HL-60 (cell line): Measurements from ENCODE around the gene IKZF3.

Experiments
- DNase-seq, 2 experiments: peaks; one replicate each; pipeline ENCODE4 v3.0.0-alpha.2; 2010 to 2020; ENCODE audit warnings: low read depth in 1 of 2, low spot score in 1 of 2
- H3K27ac ChIP-seq: fragments of 250-450 bp; sonication (Bioruptor Pico); replicated peaks from 2 replicates; pipeline ENCODE4 v1.5.1; 2020; ENCODE audit warnings: mild to moderate bottlenecking, moderate library complexity
- H3K27me3 ChIP-seq: fragments of 250-450 bp; sonication (Bioruptor Pico); 2 replicates; pipeline ENCODE4 v1.5.1; 2021; ENCODE audit warnings: mild to moderate bottlenecking, moderate library complexity; ENCODE audit not compliant: insufficient read depth, poor library complexity, severe bottlenecking
- H3K4me3 ChIP-seq: replicated peaks from 2 replicates; pipeline ENCODE4 v1.5.1; 2011; ENCODE audit warnings: mild to moderate bottlenecking, control low read depth, low read length; ENCODE audit not compliant: insufficient read depth
- GABPA ChIP-seq: IDR thresholded peaks from 2 replicates; pipeline ENCODE4 v1.6.1; 2012; ENCODE audit warnings: low read depth
- POLR2AphosphoS5 ChIP-seq: IDR thresholded peaks from 2 replicates; pipeline ENCODE4 v1.6.1; 2012; ENCODE audit warnings: low read depth
- SPI1 ChIP-seq: IDR thresholded peaks from 2 replicates; pipeline ENCODE4 v1.6.1; 2012; ENCODE audit warnings: low read depth, mild to moderate bottlenecking, borderline replicate concordance
- TF ChIP-seq, protein P1 (sequence below): IDR thresholded peaks from one replicate; pipeline ENCODE4 v1.5.1; 2011; ENCODE audit warnings: low read length, control low read depth, inconsistent platforms; ENCODE audit not compliant: insufficient read depth
- TF ChIP-seq, protein P2 (sequence below): IDR thresholded peaks from 2 replicates; pipeline ENCODE4 v1.6.1; 2012; ENCODE audit warnings: low read depth; ENCODE audit not compliant: insufficient replicate concordance

The IKZF3 gene

DNA sequence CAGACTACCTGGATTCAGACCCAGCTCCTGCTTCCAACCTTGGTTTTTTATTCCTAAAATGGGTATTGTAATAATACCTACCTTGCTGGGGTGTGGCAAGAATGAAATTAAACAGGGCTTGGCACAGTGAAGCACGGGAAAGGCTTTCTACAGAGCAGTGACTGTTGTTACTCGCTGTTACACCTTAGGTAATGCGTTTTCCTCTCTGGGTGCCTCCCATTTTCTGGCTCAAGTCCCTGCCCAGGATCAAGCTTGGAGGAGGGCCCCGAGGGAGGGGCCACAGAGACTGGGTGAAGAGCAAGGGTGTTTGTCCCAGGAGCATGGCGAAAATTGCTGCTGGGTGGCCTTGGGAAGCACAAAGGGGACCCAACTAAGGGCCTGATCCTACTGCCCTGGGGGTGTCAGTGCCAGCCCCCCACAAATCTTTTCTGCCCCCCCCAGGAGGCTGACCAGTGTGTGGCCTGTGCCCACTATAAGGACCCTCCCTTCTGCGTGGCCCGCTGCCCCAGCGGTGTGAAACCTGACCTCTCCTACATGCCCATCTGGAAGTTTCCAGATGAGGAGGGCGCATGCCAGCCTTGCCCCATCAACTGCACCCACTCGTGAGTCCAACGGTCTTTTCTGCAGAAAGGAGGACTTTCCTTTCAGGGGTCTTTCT is 147.1 kb downstream of the IKZF3 start:
- Histone ChIP-seq H3K27ac (no peak overlapping the region), H3K27me3 (no peaks in the 10 kb centered on the region), H3K4me3 (no peak overlapping the region)
- TF ChIP-seq, protein P1, sequence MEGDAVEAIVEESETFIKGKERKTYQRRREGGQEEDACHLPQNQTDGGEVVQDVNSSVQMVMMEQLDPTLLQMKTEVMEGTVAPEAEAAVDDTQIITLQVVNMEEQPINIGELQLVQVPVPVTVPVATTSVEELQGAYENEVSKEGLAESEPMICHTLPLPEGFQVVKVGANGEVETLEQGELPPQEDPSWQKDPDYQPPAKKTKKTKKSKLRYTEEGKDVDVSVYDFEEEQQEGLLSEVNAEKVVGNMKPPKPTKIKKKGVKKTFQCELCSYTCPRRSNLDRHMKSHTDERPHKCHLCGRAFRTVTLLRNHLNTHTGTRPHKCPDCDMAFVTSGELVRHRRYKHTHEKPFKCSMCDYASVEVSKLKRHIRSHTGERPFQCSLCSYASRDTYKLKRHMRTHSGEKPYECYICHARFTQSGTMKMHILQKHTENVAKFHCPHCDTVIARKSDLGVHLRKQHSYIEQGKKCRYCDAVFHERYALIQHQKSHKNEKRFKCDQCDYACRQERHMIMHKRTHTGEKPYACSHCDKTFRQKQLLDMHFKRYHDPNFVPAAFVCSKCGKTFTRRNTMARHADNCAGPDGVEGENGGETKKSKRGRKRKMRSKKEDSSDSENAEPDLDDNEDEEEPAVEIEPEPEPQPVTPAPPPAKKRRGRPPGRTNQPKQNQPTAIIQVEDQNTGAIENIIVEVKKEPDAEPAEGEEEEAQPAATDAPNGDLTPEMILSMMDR: no peak
- TF ChIP-seq GABPA (no peak), SPI1 (no peak), POLR2AphosphoS5 (no peak)
- TF ChIP-seq, protein P2, sequence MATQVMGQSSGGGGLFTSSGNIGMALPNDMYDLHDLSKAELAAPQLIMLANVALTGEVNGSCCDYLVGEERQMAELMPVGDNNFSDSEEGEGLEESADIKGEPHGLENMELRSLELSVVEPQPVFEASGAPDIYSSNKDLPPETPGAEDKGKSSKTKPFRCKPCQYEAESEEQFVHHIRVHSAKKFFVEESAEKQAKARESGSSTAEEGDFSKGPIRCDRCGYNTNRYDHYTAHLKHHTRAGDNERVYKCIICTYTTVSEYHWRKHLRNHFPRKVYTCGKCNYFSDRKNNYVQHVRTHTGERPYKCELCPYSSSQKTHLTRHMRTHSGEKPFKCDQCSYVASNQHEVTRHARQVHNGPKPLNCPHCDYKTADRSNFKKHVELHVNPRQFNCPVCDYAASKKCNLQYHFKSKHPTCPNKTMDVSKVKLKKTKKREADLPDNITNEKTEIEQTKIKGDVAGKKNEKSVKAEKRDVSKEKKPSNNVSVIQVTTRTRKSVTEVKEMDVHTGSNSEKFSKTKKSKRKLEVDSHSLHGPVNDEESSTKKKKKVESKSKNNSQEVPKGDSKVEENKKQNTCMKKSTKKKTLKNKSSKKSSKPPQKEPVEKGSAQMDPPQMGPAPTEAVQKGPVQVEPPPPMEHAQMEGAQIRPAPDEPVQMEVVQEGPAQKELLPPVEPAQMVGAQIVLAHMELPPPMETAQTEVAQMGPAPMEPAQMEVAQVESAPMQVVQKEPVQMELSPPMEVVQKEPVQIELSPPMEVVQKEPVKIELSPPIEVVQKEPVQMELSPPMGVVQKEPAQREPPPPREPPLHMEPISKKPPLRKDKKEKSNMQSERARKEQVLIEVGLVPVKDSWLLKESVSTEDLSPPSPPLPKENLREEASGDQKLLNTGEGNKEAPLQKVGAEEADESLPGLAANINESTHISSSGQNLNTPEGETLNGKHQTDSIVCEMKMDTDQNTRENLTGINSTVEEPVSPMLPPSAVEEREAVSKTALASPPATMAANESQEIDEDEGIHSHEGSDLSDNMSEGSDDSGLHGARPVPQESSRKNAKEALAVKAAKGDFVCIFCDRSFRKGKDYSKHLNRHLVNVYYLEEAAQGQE: no peak
- DNase-seq: no peak

- H3K27ac ChIP-seq: no peak overlapping the region
These were observed 147.9 kb downstream of the IKZF3 start for GRCh38 chr17:39716073-39716818.

GRCh38 chr17:39715375-39716072 is 148.6 kb downstream of the IKZF3 start:
- H3K27me3 ChIP-seq: no peaks in the 10 kb centered on the region
- no peak overlapping the region for H3K27ac ChIP-seq

More at GRCh38 chr17:39716073-39716818, 147.9 kb downstream of the IKZF3 start:
- TF ChIP-seq SPI1 (no peak), GABPA (no peak), POLR2AphosphoS5 (no peak)
- TF ChIP-seq, protein P1: no peak
- TF ChIP-seq, protein P2: no peak
- Histone ChIP-seq H3K27me3 (no peaks in the 10 kb centered on the region), H3K4me3 (no peak overlapping the region)
- DNase-seq: no peak

More at GRCh38 chr17:39715375-39716072, 148.6 kb downstream of the IKZF3 start:
- H3K4me3 ChIP-seq: no peak overlapping the region
- no peak for TF ChIP-seq SPI1
- no peak for TF ChIP-seq GABPA
- TF ChIP-seq, protein P2: no peak
- TF ChIP-seq POLR2AphosphoS5: no peak
- TF ChIP-seq, protein P1: no peak
- no peak for DNase-seq
